Gastrocnemius medialis (tissue), 4 donors: ENCODE measurements around the gene CAMK2D.

Source experiments
- CTCF ChIP-seq, 5 experiments: fragments of 450-650 bp in 3 of 5; fragments of 200-600 bp in 2 of 5; sonication (generic) in 2 of 5; IDR thresholded peaks in 4 of 5; conservative IDR thresholded peaks in 1 of 5; 1 replicate in 4 of 5; 2 replicates in 1 of 5; pipeline ENCODE4 v1.5.1; 2016 to 2019; ENCODE audit warnings: antibody characterized with exemption in 5 of 5, mild to moderate bottlenecking in 3 of 5, moderate library complexity in 3 of 5
- POLR2A ChIP-seq, 2 donors: fragments of 450-650 bp; IDR thresholded peaks; one replicate each; pipeline ENCODE4 v1.6.1; 2017; ENCODE audit warnings: antibody characterized with exemption in 2 of 2, mild to moderate bottlenecking in 2 of 2, moderate library complexity in 2 of 2

DNA sequence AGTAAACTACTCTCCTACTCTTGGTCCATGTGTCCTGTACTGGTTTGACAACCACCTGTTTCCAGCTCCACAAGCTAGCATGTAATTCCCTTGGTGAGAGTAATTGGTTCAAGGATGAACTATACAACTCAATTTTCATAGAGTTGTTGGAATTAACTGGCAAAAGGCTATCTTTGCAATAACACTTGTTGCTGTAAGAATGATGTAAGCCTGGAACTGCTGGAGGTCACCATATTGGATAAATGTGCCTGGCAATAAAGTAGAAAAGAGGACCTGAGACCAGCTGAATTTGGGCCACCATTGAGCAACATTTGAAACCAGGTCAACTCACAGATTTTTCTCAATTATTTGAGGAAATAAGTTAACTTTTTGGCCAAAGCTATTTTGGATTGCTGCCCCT lies 175.5 kb downstream of the CAMK2D start:
- TF ChIP-seq CTCF (IDR thresholded peaks at IDR 0.05 in 4 of 5, conservative IDR thresholded peaks at IDR 0.05 in 1 of 5) = no peak
- no peak for TF ChIP-seq POLR2A (IDR thresholded peaks at IDR 0.05)
